Suprapubic skin (tissue), 4 donors: ENCODE measurements around the gene MAP3K4. TPM values are rescaled to one million over a fixed set of nuclear protein-coding genes. Genes with fewer than 3 reads are reported as not detected.
A peak's percentile ranks its signal among the peaks of the same experiment; 100 is the strongest.

Experiments
- DNase-seq, 2 donors: peaks; one replicate each; pipeline ENCODE4 v3.0.0-alpha.2; 2019; ENCODE audit warnings: low spot score in 2 of 2
- H3K27ac ChIP-seq: fragments of 200-600 bp; sonication (generic); one replicate; pipeline ENCODE4 v1.5.1; 2019
- H3K27me3 ChIP-seq: fragments of 200-600 bp; sonication (generic); one replicate; pipeline ENCODE4 v1.5.1; 2019
- H3K36me3 ChIP-seq: fragments of 200-600 bp; sonication (generic); one replicate; pipeline ENCODE4 v1.5.1; 2019
- H3K4me1 ChIP-seq: fragments of 200-600 bp; sonication (generic); one replicate; pipeline ENCODE4 v1.5.1; 2019
- H3K4me3 ChIP-seq: fragments of 200-600 bp; sonication (generic); one replicate; pipeline ENCODE4 v1.5.1; 2019; ENCODE audit warnings: mild to moderate bottlenecking
- H3K9me3 ChIP-seq: fragments of 200-600 bp; sonication (generic); one replicate; pipeline ENCODE4 v1.5.1; 2019
- EP300 ChIP-seq: sonication (generic); formaldehyde crosslinking; IDR thresholded peaks from one replicate; pipeline ENCODE4 v1.6.1; 2017; ENCODE audit warnings: antibody characterized with exemption
- POLR2A ChIP-seq, 2 donors: fragments of 450-650 bp; IDR thresholded peaks; one replicate each; pipeline ENCODE4 v1.6.1; 2017; ENCODE audit warnings: antibody characterized with exemption in 2 of 2, mild to moderate bottlenecking in 2 of 2, moderate library complexity in 2 of 2
- POLR2AphosphoS5 ChIP-seq, 3 donors: sonication (generic); formaldehyde crosslinking; IDR thresholded peaks; one replicate each; pipeline ENCODE4 v1.6.1; 2017; ENCODE audit warnings: antibody characterized with exemption in 3 of 3
- WGBS: methylation state at CpG from one replicate; pipeline ENCODE4 v1.1.5; 2018; 5-methylcytosine and 5-hydroxymethylcytosine counted together
- total RNA-seq, 4 donors: library from RNA; depleted of rRNA; stranded (reverse); fragments of >200 nt; gene quantifications; one replicate each; pipeline ENCODE4 v1.1.0, GENCODE V29; 2016
- TF ChIP-seq, protein P1 (sequence below), 2 donors: fragments of 200-600 bp in 1 of 2; fragments of 450-650 bp in 1 of 2; sonication (generic) in 1 of 2; IDR thresholded peaks; one replicate each; pipeline ENCODE4 v1.5.1; 2016 to 2019; ENCODE audit warnings: antibody characterized with exemption in 2 of 2, mild to moderate bottlenecking in 1 of 2, moderate library complexity in 1 of 2

MAP3K4 gene
- total RNA-seq, 4 donors from 2014 or later, result 29.2 to 83.2 (median 45.2) TPM

- Histone ChIP-seq H3K4me3 (peak overlapping the region; percentile 91), H3K27me3 (no peaks in the 10 kb centered on the region), H3K9me3 (no peaks in the 10 kb centered on the region), H3K4me1 (peaks cover 49% of the 10 kb centered on the region), H3K27ac (peak overlapping the region; percentile 96), H3K36me3 (no peaks in the 10 kb centered on the region)
- TF ChIP-seq, protein P1, sequence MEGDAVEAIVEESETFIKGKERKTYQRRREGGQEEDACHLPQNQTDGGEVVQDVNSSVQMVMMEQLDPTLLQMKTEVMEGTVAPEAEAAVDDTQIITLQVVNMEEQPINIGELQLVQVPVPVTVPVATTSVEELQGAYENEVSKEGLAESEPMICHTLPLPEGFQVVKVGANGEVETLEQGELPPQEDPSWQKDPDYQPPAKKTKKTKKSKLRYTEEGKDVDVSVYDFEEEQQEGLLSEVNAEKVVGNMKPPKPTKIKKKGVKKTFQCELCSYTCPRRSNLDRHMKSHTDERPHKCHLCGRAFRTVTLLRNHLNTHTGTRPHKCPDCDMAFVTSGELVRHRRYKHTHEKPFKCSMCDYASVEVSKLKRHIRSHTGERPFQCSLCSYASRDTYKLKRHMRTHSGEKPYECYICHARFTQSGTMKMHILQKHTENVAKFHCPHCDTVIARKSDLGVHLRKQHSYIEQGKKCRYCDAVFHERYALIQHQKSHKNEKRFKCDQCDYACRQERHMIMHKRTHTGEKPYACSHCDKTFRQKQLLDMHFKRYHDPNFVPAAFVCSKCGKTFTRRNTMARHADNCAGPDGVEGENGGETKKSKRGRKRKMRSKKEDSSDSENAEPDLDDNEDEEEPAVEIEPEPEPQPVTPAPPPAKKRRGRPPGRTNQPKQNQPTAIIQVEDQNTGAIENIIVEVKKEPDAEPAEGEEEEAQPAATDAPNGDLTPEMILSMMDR (IDR thresholded peaks at IDR 0.05), result peak in 1 of 2 donors; percentile 12
- no peak for TF ChIP-seq POLR2A (IDR thresholded peaks at IDR 0.05)
- DNase-seq, result no peak
Observed at GRCh38 chr6:160992980-160993314, 1.4 kb downstream of the MAP3K4 start.

GRCh38 chr6:160995271-160995670 lies 3.7 kb downstream of the MAP3K4 start:
- no peaks in the 10 kb centered on the region for H3K9me3 ChIP-seq
- no peaks in the 10 kb centered on the region for H3K27me3 ChIP-seq
- no peak overlapping the region for H3K4me3 ChIP-seq
- TF ChIP-seq, protein P1 (IDR thresholded peaks at IDR 0.05), result no peak
- TF ChIP-seq EP300, result no peak
- TF ChIP-seq POLR2A (IDR thresholded peaks at IDR 0.05), result no peak
- TF ChIP-seq POLR2AphosphoS5 (IDR thresholded peaks at IDR 0.05), result no peak
- DNase-seq, result no peak
- no peak overlapping the region for H3K27ac ChIP-seq
- H3K4me1 ChIP-seq, result peaks cover 49% of the 10 kb centered on the region
- H3K36me3 ChIP-seq, result no peaks in the 10 kb centered on the region
- 50% methylated on average over 1 of the region's 1 CpG for WGBS

DNA sequence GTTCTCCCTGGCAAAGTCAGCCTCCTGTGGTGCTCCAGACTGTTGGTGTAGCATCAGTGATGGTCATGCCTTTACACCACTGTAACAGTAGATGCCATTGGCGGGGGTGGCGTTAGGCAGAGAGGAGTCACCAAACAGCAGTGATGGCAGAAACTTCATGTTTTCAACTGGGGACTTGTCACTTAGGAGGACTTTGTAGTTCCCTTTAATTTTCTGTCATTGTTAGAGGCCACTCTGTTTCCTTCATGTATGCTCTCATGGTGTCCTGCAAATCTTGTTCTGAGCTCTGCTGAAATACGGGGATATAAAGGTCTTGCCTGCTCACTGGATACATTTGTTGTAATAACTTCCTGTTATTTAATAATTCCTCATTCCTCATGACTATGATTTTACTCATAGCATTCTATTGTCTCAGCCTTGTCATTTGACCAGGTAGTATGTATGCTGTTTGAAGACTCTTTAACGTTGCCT lies 4.6 kb downstream of the MAP3K4 start:
- Histone ChIP-seq H3K27me3 (no peaks in the 10 kb centered on the region), H3K4me3 (no peak overlapping the region), H3K27ac (no peak overlapping the region), H3K9me3 (no peaks in the 10 kb centered on the region), H3K36me3 (no peaks in the 10 kb centered on the region), H3K4me1 (peaks cover 44% of the 10 kb centered on the region)
- WGBS, result 66% methylated on average over 4 of the region's 4 CpGs
- no peak for DNase-seq
- TF ChIP-seq POLR2AphosphoS5 (IDR thresholded peaks at IDR 0.05) (no peak), POLR2A (IDR thresholded peaks at IDR 0.05) (no peak), EP300 (no peak)

DNA sequence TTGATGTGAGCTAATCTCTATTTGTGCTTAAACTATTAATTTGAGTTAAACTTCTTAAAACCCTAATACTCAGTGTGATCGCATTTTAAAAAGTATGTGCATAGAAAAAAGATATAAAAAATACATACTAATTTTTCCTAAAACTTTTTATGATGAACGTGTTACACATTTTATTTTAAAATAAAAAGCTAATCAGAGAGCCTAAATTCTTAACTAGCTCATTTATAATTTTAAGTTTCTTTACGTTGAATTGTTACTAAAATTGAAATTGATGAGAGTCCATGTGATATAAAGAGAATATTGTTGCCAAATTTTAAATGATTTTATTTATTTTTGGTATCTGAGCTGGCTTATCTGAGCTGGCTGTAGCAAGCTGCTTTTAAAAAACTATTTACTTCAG lies 6.6 kb downstream of the MAP3K4 start:
- Histone ChIP-seq H3K27me3 (no peaks in the 10 kb centered on the region), H3K27ac (no peak overlapping the region), H3K4me1 (peaks cover 46% of the 10 kb centered on the region), H3K4me3 (no peak overlapping the region), H3K9me3 (no peaks in the 10 kb centered on the region), H3K36me3 (no peaks in the 10 kb centered on the region)
- no peak for TF ChIP-seq POLR2AphosphoS5 (IDR thresholded peaks at IDR 0.05)
- no peak for TF ChIP-seq POLR2A (IDR thresholded peaks at IDR 0.05)
- TF ChIP-seq, protein P1 (IDR thresholded peaks at IDR 0.05), result no peak
- TF ChIP-seq EP300, result no peak
- no peak for DNase-seq
- WGBS, result 93% methylated on average over 3 of the region's 3 CpGs

DNA sequence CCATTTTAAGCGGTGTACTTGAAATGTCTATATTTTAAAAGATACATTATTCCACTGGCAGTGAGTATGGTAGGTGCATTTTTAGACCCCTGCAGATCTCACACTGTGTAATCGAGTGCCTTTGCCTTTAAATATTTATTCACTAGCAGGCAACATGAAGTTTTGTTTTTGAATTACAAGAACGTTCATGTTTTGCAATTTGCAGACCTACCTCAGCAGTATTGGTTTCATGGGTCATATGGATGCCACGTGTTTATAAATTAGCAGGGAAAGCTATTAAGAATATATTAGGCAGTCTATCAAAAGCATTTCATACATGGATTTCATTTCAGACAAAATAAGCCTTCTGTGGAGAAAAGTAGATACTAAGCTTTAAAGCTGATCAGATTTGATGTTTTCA lies 7.2 kb downstream of the MAP3K4 start:
- no peaks in the 10 kb centered on the region for H3K27me3 ChIP-seq
- TF ChIP-seq, protein P1 (IDR thresholded peaks at IDR 0.05), result no peak
- H3K9me3 ChIP-seq, result no peaks in the 10 kb centered on the region
- H3K36me3 ChIP-seq, result no peaks in the 10 kb centered on the region
- no peak overlapping the region for H3K27ac ChIP-seq
- no peak for DNase-seq
- peaks cover 41% of the 10 kb centered on the region for H3K4me1 ChIP-seq
- 56% methylated on average over 4 of the region's 4 CpGs for WGBS
- H3K4me3 ChIP-seq, result no peak overlapping the region

GRCh38 chr6:160999516-160999915 lies 7.9 kb downstream of the MAP3K4 start:
- H3K27me3 ChIP-seq, result no peaks in the 10 kb centered on the region
- TF ChIP-seq POLR2A (IDR thresholded peaks at IDR 0.05) (no peak), POLR2AphosphoS5 (IDR thresholded peaks at IDR 0.05) (no peak), EP300 (no peak)
- TF ChIP-seq, protein P1 (IDR thresholded peaks at IDR 0.05), result no peak
- no peaks in the 10 kb centered on the region for H3K9me3 ChIP-seq
- H3K36me3 ChIP-seq, result no peaks in the 10 kb centered on the region
- peaks cover 34% of the 10 kb centered on the region for H3K4me1 ChIP-seq
- H3K4me3 ChIP-seq, result no peak overlapping the region
- DNase-seq, result no peak
- H3K27ac ChIP-seq, result no peak overlapping the region
- WGBS, result 85% methylated on average over 7 of the region's 7 CpGs
